ENCODE measurements around the gene GNG8.
A peak's percentile ranks its signal among the peaks of the same experiment; 100 is the strongest.

Gene GNG8

GRCh38 chr19:46610851-46611770, 24.9 kb downstream of the GNG8 start:
- Histone ChIP-seq H3K9me3 (replicated peaks in 1 of 11) (no peaks in the 10 kb centered on the region), H3K4me3 (no peak overlapping the region), H3K9ac (peak overlapping the region in 6 of 11 experiments; percentile 1 to 45 (median 16); a peak in 6 of 22 replicates), H3K4me2 (peak overlapping the region; percentile 52 to 94 (median 70)), H3K27ac (no peak overlapping the region), H3K27me3 (peaks cover 0 to 50% (median 4%) of the 10 kb centered on the region in 11 experiments; a peak in 11 of 22 replicates), H3K36me3 (peaks cover 41 to 47% (median 41%) of the 10 kb centered on the region in 11 experiments), H3K4me1 (peaks cover 51 to 82% (median 68%) of the 10 kb centered on the region in 10 experiments), H4K20me1 (peaks cover 56 to 72% (median 64%) of the 10 kb centered on the region in 11 experiments)
- no peak for TF ChIP-seq Cebpa-rat (IDR thresholded peaks at IDR 0.05)

- peaks cover 64 to 79% (median 72%) of the 10 kb centered on the region in 11 experiments for H4K20me1 ChIP-seq
- no peak overlapping the region for H3K4me3 ChIP-seq
- H3K27ac ChIP-seq: no peak overlapping the region
- peak overlapping the region; percentile 52 to 94 (median 70) for H3K4me2 ChIP-seq
- no peaks in the 10 kb centered on the region for H3K9me3 ChIP-seq (replicated peaks in 1 of 11)
- H3K9ac ChIP-seq: peak overlapping the region in 2 of 11 experiments; percentile 32 to 45; a peak in 3 of 22 replicates
- peaks cover 0 to 56% (median 4%) of the 10 kb centered on the region in 11 experiments; a peak in 11 of 22 replicates for H3K27me3 ChIP-seq
- TF ChIP-seq Cebpa-rat (IDR thresholded peaks at IDR 0.05): no peak
- H3K4me1 ChIP-seq: peaks cover 53 to 82% (median 68%) of the 10 kb centered on the region in 10 experiments
- peaks cover 48 to 55% (median 48%) of the 10 kb centered on the region in 11 experiments for H3K36me3 ChIP-seq
Measured at GRCh38 chr19:46610413-46610775, 25.6 kb downstream of the GNG8 start.

DNA sequence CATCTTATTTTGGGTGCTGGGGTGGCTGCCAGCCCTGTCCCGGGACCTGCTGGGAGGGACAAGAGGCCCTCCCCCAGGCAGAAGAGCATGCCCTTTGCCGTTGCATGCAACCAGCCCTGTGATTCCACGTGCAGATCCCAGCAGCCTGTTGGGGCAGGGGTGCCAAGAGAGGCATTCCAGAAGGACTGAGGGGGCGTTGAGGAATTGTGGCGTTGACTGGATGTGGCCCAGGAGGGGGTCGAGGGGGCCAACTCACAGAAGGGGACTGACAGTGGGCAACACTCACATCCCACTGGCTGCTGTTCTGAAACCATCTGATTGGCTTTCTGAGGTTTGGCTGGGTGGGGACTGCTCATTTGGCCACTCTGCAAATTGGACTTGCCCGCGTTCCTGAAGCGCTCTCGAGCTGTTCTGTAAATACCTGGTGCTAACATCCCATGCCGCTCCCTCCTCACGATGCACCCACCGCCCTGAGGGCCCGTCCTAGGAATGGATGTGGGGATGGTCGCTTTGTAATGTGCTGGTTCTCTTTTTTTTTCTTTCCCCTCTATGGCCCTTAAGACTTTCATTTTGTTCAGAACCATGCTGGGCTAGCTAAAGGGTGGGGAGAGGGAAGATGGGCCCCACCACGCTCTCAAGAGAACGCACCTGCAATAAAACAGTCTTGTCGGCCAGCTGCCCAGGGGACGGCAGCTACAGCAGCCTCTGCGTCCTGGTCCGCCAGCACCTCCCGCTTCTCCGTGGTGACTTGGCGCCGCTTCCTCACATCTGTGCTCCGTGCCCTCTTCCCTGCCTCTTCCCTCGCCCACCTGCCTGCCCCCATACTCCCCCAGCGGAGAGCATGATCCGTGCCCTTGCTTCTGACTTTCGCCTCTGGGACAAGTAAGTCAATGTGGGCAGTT, 26.2 kb downstream of the GNG8 start:
- no peak for TF ChIP-seq Cebpa-rat (IDR thresholded peaks at IDR 0.05)
- Histone ChIP-seq H3K4me3 (no peak overlapping the region), H3K4me1 (peaks cover 58 to 83% (median 65%) of the 10 kb centered on the region in 10 experiments), H3K9ac (0 out of 22 replicates have a peak overlapping the region, but pooled peaks of 1 of the 11 experiments have one; percentile 5), H3K27me3 (peaks cover 0 to 56% (median 4%) of the 10 kb centered on the region in 11 experiments; a peak in 11 of 22 replicates), H3K9me3 (replicated peaks in 1 of 11) (no peaks in the 10 kb centered on the region), H3K4me2 (peak overlapping the region in 9 of 11 experiments; percentile 24 to 63 (median 29); a peak in 17 of 22 replicates), H3K36me3 (peaks cover 52 to 60% (median 54%) of the 10 kb centered on the region in 11 experiments), H4K20me1 (peaks cover 70 to 86% (median 78%) of the 10 kb centered on the region in 11 experiments), H3K27ac (no peak overlapping the region)

DNA sequence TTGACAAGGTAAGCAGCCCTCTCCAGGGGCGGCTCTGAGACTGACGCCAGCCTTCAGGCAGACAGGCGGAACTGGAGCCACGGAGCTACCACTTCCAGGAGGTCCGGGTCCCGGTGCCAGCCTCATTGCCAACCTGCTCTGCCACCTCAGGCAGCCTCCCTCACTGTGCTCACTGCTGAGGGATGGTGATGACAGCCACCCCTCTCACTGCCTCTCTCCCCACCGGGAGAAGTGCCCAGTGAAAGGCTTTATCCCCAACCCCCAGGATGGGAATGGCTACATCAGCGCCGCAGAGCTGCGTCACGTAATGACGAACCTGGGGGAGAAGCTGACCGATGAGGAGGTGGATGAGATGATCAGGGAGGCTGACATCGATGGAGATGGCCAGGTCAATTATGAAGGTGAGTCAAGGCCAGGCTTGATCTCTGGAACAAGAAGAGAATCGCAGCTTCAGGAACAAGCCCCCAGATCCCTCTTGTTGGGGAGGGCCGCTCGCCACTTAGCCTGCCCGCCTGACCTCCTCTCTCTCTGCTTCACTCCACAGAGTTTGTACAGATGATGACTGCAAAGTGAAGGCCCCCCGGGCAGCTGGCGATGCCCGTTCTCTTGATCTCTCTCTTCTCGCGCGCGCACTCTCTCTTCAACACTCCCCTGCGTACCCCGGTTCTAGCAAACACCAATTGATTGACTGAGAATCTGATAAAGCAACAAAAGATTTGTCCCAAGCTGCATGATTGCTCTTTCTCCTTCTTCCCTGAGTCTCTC, 27.2 kb downstream of the GNG8 start:
- H3K4me3 ChIP-seq: no peak overlapping the region
- no peak overlapping the region for H3K27ac ChIP-seq
- no peak for TF ChIP-seq Cebpa-rat (IDR thresholded peaks at IDR 0.05)
- peak overlapping the region in 6 of 11 experiments; percentile 24 to 63 (median 49); a peak in 7 of 22 replicates for H3K4me2 ChIP-seq
- peaks cover 52 to 63% (median 57%) of the 10 kb centered on the region in 11 experiments for H3K36me3 ChIP-seq
- peaks cover 80 to 94% (median 88%) of the 10 kb centered on the region in 11 experiments for H4K20me1 ChIP-seq
- H3K9me3 ChIP-seq (replicated peaks in 1 of 11): no peaks in the 10 kb centered on the region
- peaks cover 62 to 83% (median 66%) of the 10 kb centered on the region in 10 experiments for H3K4me1 ChIP-seq
- no peak overlapping the region for H3K9ac ChIP-seq
- H3K27me3 ChIP-seq: peaks cover 0 to 56% (median 4%) of the 10 kb centered on the region in 11 experiments; a peak in 11 of 22 replicates

DNA sequence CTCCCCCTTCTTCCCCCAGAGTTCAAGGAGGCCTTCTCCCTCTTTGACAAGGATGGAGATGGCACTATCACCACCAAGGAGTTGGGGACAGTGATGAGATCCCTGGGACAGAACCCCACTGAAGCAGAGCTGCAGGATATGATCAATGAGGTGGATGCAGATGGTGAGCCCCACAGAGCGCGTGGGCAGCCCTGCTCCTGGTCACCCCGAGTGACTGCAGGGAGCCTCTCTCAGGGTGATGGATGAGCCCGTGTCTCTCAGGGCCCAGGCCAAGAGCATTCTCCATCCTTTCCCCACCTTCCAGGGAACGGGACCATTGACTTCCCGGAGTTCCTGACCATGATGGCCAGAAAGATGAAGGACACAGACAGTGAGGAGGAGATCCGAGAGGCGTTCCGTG, 27.8 kb downstream of the GNG8 start:
- H3K4me2 ChIP-seq: no peak overlapping the region
- H3K4me3 ChIP-seq: no peak overlapping the region
- H4K20me1 ChIP-seq: peaks cover 86 to 96% (median 94%) of the 10 kb centered on the region in 11 experiments
- H3K27me3 ChIP-seq: peaks cover 0 to 52% (median 4%) of the 10 kb centered on the region in 11 experiments; a peak in 11 of 22 replicates
- peaks cover 52 to 63% (median 57%) of the 10 kb centered on the region in 11 experiments for H3K36me3 ChIP-seq
- H3K9me3 ChIP-seq (replicated peaks in 1 of 11): no peaks in the 10 kb centered on the region
- H3K4me1 ChIP-seq: peaks cover 68 to 87% (median 72%) of the 10 kb centered on the region in 10 experiments
- no peak for TF ChIP-seq Cebpa-rat (IDR thresholded peaks at IDR 0.05)
- no peak overlapping the region for H3K27ac ChIP-seq
- 0 out of 22 replicates have a peak overlapping the region, but pooled peaks of 2 of the 11 experiments have one; percentile 12 to 14 for H3K9ac ChIP-seq

GRCh38 chr19:46607448-46607841, 28.6 kb downstream of the GNG8 start:
- H3K27me3 ChIP-seq: peaks cover 0 to 49% (median 4%) of the 10 kb centered on the region in 11 experiments; a peak in 11 of 22 replicates
- H3K4me1 ChIP-seq: peaks cover 71 to 88% (median 74%) of the 10 kb centered on the region in 10 experiments
- no peak overlapping the region for H3K4me3 ChIP-seq
- peaks cover 52 to 63% (median 57%) of the 10 kb centered on the region in 11 experiments for H3K36me3 ChIP-seq
- H3K4me2 ChIP-seq: peak overlapping the region in 7 of 11 experiments; percentile 6 to 44 (median 41); a peak in 9 of 22 replicates
- H4K20me1 ChIP-seq: peaks cover 93 to 100% (median 99%) of the 10 kb centered on the region in 11 experiments
- peak overlapping the region in 1 of 11 experiments; percentile 12; a peak in 1 of 22 replicates for H3K9ac ChIP-seq
- TF ChIP-seq Cebpa-rat (IDR thresholded peaks at IDR 0.05): no peak
- H3K9me3 ChIP-seq (replicated peaks in 1 of 11): no peaks in the 10 kb centered on the region
- no peak overlapping the region for H3K27ac ChIP-seq

- Histone ChIP-seq H4K20me1 (peaks cover 95 to 99% (median 98%) of the 10 kb centered on the region in 11 experiments), H3K4me1 (peaks cover 66 to 85% (median 72%) of the 10 kb centered on the region in 10 experiments), H3K4me2 (peak overlapping the region in 9 of 11 experiments; percentile 6 to 44 (median 38); a peak in 11 of 22 replicates), H3K4me3 (no peak overlapping the region), H3K27me3 (peaks cover 0 to 43% (median 4%) of the 10 kb centered on the region in 11 experiments; a peak in 11 of 22 replicates), H3K9ac (peak overlapping the region in 3 of 11 experiments; percentile 9 to 25 (median 15); a peak in 2 of 22 replicates), H3K27ac (no peak overlapping the region), H3K9me3 (replicated peaks in 1 of 11) (no peaks in the 10 kb centered on the region), H3K36me3 (peaks cover 52 to 63% (median 57%) of the 10 kb centered on the region in 11 experiments)
- no peak for TF ChIP-seq Cebpa-rat (IDR thresholded peaks at IDR 0.05)
Measured at GRCh38 chr19:46606681-46607447, 29.1 kb downstream of the GNG8 start.

Data from BLaER1 treated with 17β-estradiol and CSF1 and Interleukin-3, amounts not matched to agents 10 nM and 100 nM (cell line).